H1 (cell line): ENCODE results near the gene EPS8L1. TPM values are rescaled to one million over a fixed set of nuclear protein-coding genes. Genes with fewer than 3 reads are reported as not detected.

Experiments
- CTCF ChIA-PET: fragments of 300-600 bp; sonication (Branson Sonifier 250); formaldehyde crosslinking; loops from one replicate; lab custom pipeline; 2021; ENCODE audit not compliant: partially characterized antibody; lab: Charles Lee
- POLR2A ChIA-PET: fragments of 300-600 bp; sonication (Branson Sonifier 250); formaldehyde crosslinking; loops from one replicate; lab custom pipeline; 2021; ENCODE audit warnings: inconsistent platforms; ENCODE audit not compliant: partially characterized antibody; lab: Charles Lee
- DNase-seq, 2 experiments: peaks; one replicate each; pipeline versions ENCODE4 v3.0.0 to v3.0.0-alpha.2; 2010 to 2022; ENCODE audit warnings: low spot score in 2 of 2, low read depth in 1 of 2, mixed read lengths in 1 of 2
- FAIRE-seq: peaks from 2 replicates; lab custom pipeline; 2011; peaks lifted over from hg19 to GRCh38; lab: Jason Lieb, UNC
- H2AFZ ChIP-seq: 2 replicates; pipeline ENCODE4 v1.8.1; 2012; ENCODE audit warnings: low read length, inconsistent platforms
- H2AK5ac ChIP-seq: 2 replicates; pipeline ENCODE4 v1.6.1; 2013; ENCODE audit warnings: low read depth, low read length
- H2BK120ac ChIP-seq: replicated peaks from 2 replicates; pipeline ENCODE3; 2013; ENCODE audit warnings: low read depth, low read length, inconsistent platforms
- H2BK12ac ChIP-seq: 2 replicates; pipeline ENCODE4 v1.6.1; 2013; ENCODE audit warnings: low read depth, low read length
- H2BK15ac ChIP-seq: 2 replicates; pipeline ENCODE4 v1.6.1; 2013; ENCODE audit warnings: low read length
- H2BK20ac ChIP-seq: 2 replicates; pipeline ENCODE4 v1.6.1; 2013; ENCODE audit warnings: low read length
- H2BK5ac ChIP-seq: 2 replicates; pipeline ENCODE4 v1.6.1; 2013; ENCODE audit warnings: low read depth, low read length
- H3K14ac ChIP-seq: 2 replicates; pipeline ENCODE4 v1.6.1; 2013; ENCODE audit warnings: inconsistent platforms; ENCODE audit not compliant: insufficient read length
- H3K18ac ChIP-seq: 2 replicates; pipeline ENCODE4 v1.6.1; 2013; ENCODE audit warnings: low read length; ENCODE audit errors: extremely low read depth
- H3K23ac ChIP-seq: 2 replicates; pipeline ENCODE4 v1.6.1; 2013; ENCODE audit warnings: inconsistent platforms; ENCODE audit not compliant: insufficient read length
- H3K23me2 ChIP-seq: 2 replicates; pipeline ENCODE4 v1.6.1; 2013; ENCODE audit warnings: low read depth, low read length
- H3K27ac ChIP-seq: 2 replicates; pipeline ENCODE4 v1.6.1; 2011; ENCODE audit warnings: low read depth, low read length, inconsistent platforms
- H3K27me3 ChIP-seq, 4 experiments: replicated peaks in 1 of 4; 1 replicate in 1 of 4; 2 replicates in 3 of 4; pipeline versions ENCODE4 v1.6.1 to v1.8.1; 2011 to 2013; ENCODE audit warnings: low read length in 3 of 4, mild to moderate bottlenecking in 3 of 4, inconsistent platforms in 2 of 4, mixed read lengths in 2 of 4, moderate library complexity in 1 of 4; ENCODE audit not compliant: control insufficient read depth in 3 of 4, insufficient read depth in 3 of 4; ENCODE audit errors: extremely low read depth in 1 of 4
- H3K36me3 ChIP-seq, 4 experiments: 2 replicates each; pipeline versions ENCODE4 v1.6.1 to v1.8.1; 2011 to 2013; ENCODE audit warnings: mild to moderate bottlenecking in 4 of 4, low read length in 3 of 4, moderate library complexity in 2 of 4, control low read depth in 1 of 4, inconsistent platforms in 1 of 4; ENCODE audit not compliant: insufficient read depth in 4 of 4, control insufficient read depth in 2 of 4
- H3K4ac ChIP-seq: replicated peaks from 2 replicates; pipeline ENCODE3; 2013; ENCODE audit warnings: low read length, low read depth, mixed read lengths, inconsistent platforms; ENCODE audit not compliant: insufficient read length
- H3K4me1 ChIP-seq, 4 experiments: replicated peaks in 1 of 4; 1 replicate in 1 of 4; 2 replicates in 3 of 4; pipeline versions ENCODE4 v1.6.1 to v1.8.1; 2011 to 2013; ENCODE audit warnings: low read length in 3 of 4, inconsistent platforms in 2 of 4, mixed read lengths in 1 of 4; ENCODE audit not compliant: insufficient read depth in 4 of 4, control insufficient read depth in 3 of 4
- H3K4me2 ChIP-seq, 2 experiments: 2 replicates each; pipeline versions ENCODE4 v1.6.1 to v1.8.1; 2011 to 2013; ENCODE audit warnings: low read depth in 2 of 2, low read length in 2 of 2, control low read depth in 1 of 2, inconsistent platforms in 1 of 2, mild to moderate bottlenecking in 1 of 2; ENCODE audit not compliant: insufficient read depth in 1 of 2
- H3K4me3 ChIP-seq, 4 experiments: fragments of 200-600, 300-600 bp in 1 of 4; sonication (generic), shearing (Covaris generic), sonication (Bioruptor Twin) in 1 of 4; 2 replicates each; pipeline versions ENCODE4 v1.5.1 to v1.8.1; 2011 to 2016; ENCODE audit warnings: low read length in 4 of 4, low read depth in 3 of 4, control low read depth in 2 of 4, inconsistent platforms in 2 of 4, mild to moderate bottlenecking in 2 of 4, mixed read lengths in 1 of 4, moderate library complexity in 1 of 4; ENCODE audit not compliant: insufficient read depth in 2 of 4; ENCODE audit errors: extremely low read depth in 1 of 4
- H3K56ac ChIP-seq: replicated peaks from 2 replicates; pipeline ENCODE3; 2013; ENCODE audit warnings: low read depth, mild to moderate bottlenecking, mixed read lengths, low read length, inconsistent platforms; ENCODE audit not compliant: insufficient read length
- H3K79me1 ChIP-seq: 2 replicates; pipeline ENCODE4 v1.6.1; 2013; ENCODE audit warnings: low read depth, low read length, control low read depth
- H3K79me2 ChIP-seq, 2 experiments: 2 replicates each; pipeline versions ENCODE4 v1.6.1 to v1.8.1; 2012 to 2013; ENCODE audit warnings: low read length in 2 of 2, mild to moderate bottlenecking in 2 of 2, inconsistent platforms in 1 of 2; ENCODE audit not compliant: insufficient read depth in 2 of 2, control insufficient read depth in 1 of 2
- H3K9ac ChIP-seq, 4 experiments: replicated peaks in 1 of 4; 1 replicate in 1 of 4; 2 replicates in 3 of 4; pipeline versions ENCODE4 v1.6.1 to v1.8.1; 2011 to 2013; ENCODE audit warnings: low read depth in 3 of 4, low read length in 3 of 4, control low read depth in 2 of 4, mild to moderate bottlenecking in 2 of 4, moderate library complexity in 2 of 4, inconsistent platforms in 1 of 4; ENCODE audit errors: extremely low read depth in 1 of 4
- H3K9me3 ChIP-seq, 2 experiments: 2 replicates each; pipeline versions ENCODE4 v1.6.1 to v1.8.1; 2012 to 2013; ENCODE audit warnings: mild to moderate bottlenecking in 2 of 2, moderate library complexity in 2 of 2, control low read depth in 1 of 2, inconsistent platforms in 1 of 2, low read depth in 1 of 2, low read length in 1 of 2, mixed read lengths in 1 of 2; ENCODE audit not compliant: insufficient read depth in 2 of 2
- H4K20me1 ChIP-seq, 2 experiments: replicated peaks in 1 of 2; 2 replicates each; pipeline versions ENCODE3 to v1.8.1; 2011 to 2013; ENCODE audit warnings: inconsistent platforms in 2 of 2, low read length in 2 of 2, mild to moderate bottlenecking in 1 of 2; ENCODE audit not compliant: insufficient read depth in 2 of 2, control insufficient read depth in 1 of 2
- H4K5ac ChIP-seq: 2 replicates; pipeline ENCODE4 v1.6.1; 2013; ENCODE audit warnings: low read length, low read depth, mixed read lengths, inconsistent platforms; ENCODE audit not compliant: insufficient read length
- H4K8ac ChIP-seq: 2 replicates; pipeline ENCODE4 v1.8.0; 2013; ENCODE audit warnings: mild to moderate bottlenecking, moderate library complexity, low read length, inconsistent platforms; ENCODE audit not compliant: insufficient read depth; ENCODE audit errors: extremely low read depth
- H4K91ac ChIP-seq: replicated peaks from 2 replicates; pipeline ENCODE3; 2013; ENCODE audit warnings: low read length, mixed read lengths, inconsistent platforms; ENCODE audit not compliant: insufficient read length
- FOSL1 ChIP-seq: IDR thresholded peaks from 2 replicates; pipeline ENCODE4 v1.6.1; 2011; ENCODE audit warnings: mild to moderate bottlenecking, low read depth, low read length, moderate library complexity; ENCODE audit not compliant: insufficient read depth
- GTF2F1 ChIP-seq: IDR thresholded peaks from 2 replicates; pipeline ENCODE4 v1.6.1; 2012; ENCODE audit warnings: low read depth, low read length, improper control_type of control experiment, borderline replicate concordance
- KDM1A ChIP-seq: fragments of 200-600, 300-600 bp; sonication (generic); IDR thresholded peaks from 2 replicates; pipeline ENCODE4 v1.7.1; 2016; ENCODE audit warnings: mild to moderate bottlenecking, low read length, borderline replicate concordance
- PHF8 ChIP-seq: fragments of 200-600 bp; sonication (generic); conservative IDR thresholded peaks from 2 replicates; pipeline ENCODE4 v1.7.1; 2012; ENCODE audit warnings: low read depth, mild to moderate bottlenecking, inconsistent platforms, low read length, moderate library complexity
- POLR2AphosphoS5 ChIP-seq: IDR thresholded peaks from 2 replicates; pipeline ENCODE4 v1.6.1; 2011; ENCODE audit warnings: low read depth, low read length
- RFX5 ChIP-seq: IDR thresholded peaks from 2 replicates; pipeline ENCODE4 v1.6.1; 2011; ENCODE audit warnings: low read depth, low read length, improper control_type of control experiment, borderline replicate concordance
- SIN3A ChIP-seq, 2 experiments: IDR thresholded peaks in 1 of 2; conservative IDR thresholded peaks in 1 of 2; 2 replicates each; pipeline ENCODE4 v1.6.1; 2011 to 2012; ENCODE audit warnings: low read length in 2 of 2, improper control_type of control experiment in 1 of 2, low read depth in 1 of 2, mild to moderate bottlenecking in 1 of 2
- SP2 ChIP-seq: IDR thresholded peaks from 2 replicates; pipeline ENCODE4 v1.6.1; 2012; ENCODE audit warnings: mild to moderate bottlenecking, low read length, inconsistent platforms
- SUZ12 ChIP-seq: fragments of 200-600 bp; sonication (generic); IDR thresholded peaks from 2 replicates; pipeline ENCODE4 v1.6.1; 2012; ENCODE audit warnings: mild to moderate bottlenecking, inconsistent platforms, low read length, moderate library complexity, mixed read lengths
- TAF1 ChIP-seq: IDR thresholded peaks from 2 replicates; pipeline ENCODE4 v1.6.1; 2011; ENCODE audit warnings: mild to moderate bottlenecking, low read depth, low read length
- ZNF274 ChIP-seq: IDR thresholded peaks from 2 replicates; pipeline ENCODE4 v1.7.0; 2012; ENCODE audit warnings: low read length, borderline replicate concordance; ENCODE audit errors: extremely low read depth
- WGBS, 2 experiments: shearing (Covaris generic) in 1 of 2; methylation state at CpG; one replicate each; pipeline versions ENCODE4 v1.1.6 to v1.1.7; 2013 to 2015; ENCODE audit warnings: low lambda C conversion rate in 2 of 2, mixed read lengths in 2 of 2, inconsistent platforms in 1 of 2, low coverage in 1 of 2, missing lambda C conversion rate in 1 of 2; ENCODE audit not compliant: insufficient replicate concordance in 2 of 2, insufficient coverage in 1 of 2, insufficient read length in 1 of 2; ENCODE audit errors: extremely low coverage in 1 of 2, missing lambda C conversion rate in 1 of 2; 5-methylcytosine and 5-hydroxymethylcytosine counted together
- polyA plus RNA-seq, 7 experiments: library from polyadenylated mRNA; depleted of rRNA in 3 of 7; stranded (reverse) in 5 of 7; unstranded in 2 of 7; fragments of >200 nt in 5 of 7; fragments of 200-250 nt in 2 of 7; gene quantifications; 1 replicate in 5 of 7; 2 replicates in 1 of 7; 4 replicates in 1 of 7; pipeline versions ENCODE4 v1.2.1 to v1.2.3, GENCODE V29; 2011 to 2013; ENCODE audit warnings: missing spikeins in 2 of 7, mixed read lengths in 2 of 7
- total RNA-seq: library from RNA; stranded (reverse); fragmentation: NEBNext Ultra II Directional; extraction: Animal tissue kit (Norgen Biotek cat#: 25700); gene quantifications from 2 replicates; pipeline ENCODE4 v1.2.1, GENCODE V29; 2021
- TF ChIP-seq, protein P1 (sequence below): IDR thresholded peaks from 2 replicates; pipeline ENCODE4 v1.6.1; 2012; ENCODE audit warnings: inconsistent platforms

The EPS8L1 gene
- total and polyA plus RNA-seq, 2 of the 8 experiments (the other 6 are each of a cell fraction or from before 2014, with no cell fraction given), result 19.8 to 30.2 TPM

DNA sequence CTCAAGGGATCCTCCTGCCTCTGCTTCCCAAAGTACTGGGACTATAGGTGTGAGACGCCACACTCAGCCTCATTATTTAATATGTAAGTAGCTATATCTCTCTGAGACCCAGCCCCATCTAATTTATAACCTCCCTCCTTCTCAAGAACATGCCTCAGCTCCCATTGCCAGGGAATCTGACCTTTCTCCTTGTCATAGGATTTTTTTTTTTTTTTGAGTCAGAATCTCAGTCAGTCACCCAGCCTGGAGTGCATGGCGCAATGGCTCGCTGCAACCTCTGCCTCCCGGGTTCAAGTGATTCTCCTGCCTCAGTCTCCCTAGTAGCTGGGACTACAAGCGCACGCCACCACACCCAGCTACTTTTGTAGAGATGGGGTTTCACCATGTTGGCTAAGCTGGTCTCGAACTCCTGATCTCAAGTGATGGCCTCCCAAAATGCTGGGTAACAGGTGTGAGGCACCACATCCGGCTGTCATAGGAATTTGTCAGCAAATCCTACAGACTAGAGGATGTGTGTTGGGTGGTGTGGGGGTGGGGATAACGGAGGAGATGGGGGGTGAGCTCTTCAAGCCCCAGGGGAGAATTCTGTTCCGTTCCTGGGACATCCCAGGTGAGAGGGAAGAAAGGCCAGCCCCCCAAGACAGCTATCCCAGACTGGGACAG is 5.1 kb upstream of the EPS8L1 start:
- Histone ChIP-seq H2AK5ac (no peak overlapping the region), H2BK15ac (no peak overlapping the region), H3K27me3 (peaks cover 18 to 73% (median 55%) of the 10 kb centered on the region in 4 experiments), H4K91ac (no peak overlapping the region), H3K4me3 (no peak overlapping the region), H2BK12ac (no peak overlapping the region; the same call in 1 of the 2 replicates), H3K9ac (no peak overlapping the region), H4K5ac (no peak overlapping the region), H3K4ac (no peak overlapping the region), H3K23ac (no peak overlapping the region), H2BK5ac (no peak overlapping the region), H2BK20ac (no peak overlapping the region), H3K79me2 (no peaks in the 10 kb centered on the region), H3K56ac (no peak overlapping the region), H3K27ac (no peak overlapping the region), H3K18ac (no peak overlapping the region), H2BK120ac (no peak overlapping the region), H3K79me1 (no peaks in the 10 kb centered on the region), H4K8ac (no peak overlapping the region), H3K4me2 (no peak overlapping the region; a peak in 1 of 4 replicates), H3K9me3 (no peaks in the 10 kb centered on the region), H3K4me1 (peaks cover 0 to 10% (median 6%) of the 10 kb centered on the region in 4 experiments; a peak in 6 of 7 replicates), H3K14ac (no peak overlapping the region), H3K36me3 (no peaks in the 10 kb centered on the region), H4K20me1 (peaks cover 0 to 5% of the 10 kb centered on the region in 2 experiments), H2AFZ (no peak overlapping the region), H3K23me2 (peaks cover 4% of the 10 kb centered on the region)
- POLR2A ChIA-PET, result interaction anchor here (0.6 to 6.2 kb wide), 8 partner anchors 10 to 189 kb away, joined by 3 to 33 read pairs (median 4); no protein-coding TSS in a partner anchor
- FAIRE-seq (no peak), DNase-seq (no peak)
- CTCF ChIA-PET, result interaction anchor here (0.6 to 3.3 kb wide), 5 partner anchors 15 to 189 kb away, joined by 3 to 20 read pairs (median 4); no protein-coding TSS in a partner anchor
- 88% methylated on average over 10 of the region's 10 CpGs; no CpG with 5 or more reads in 1 of the 2 experiments for WGBS, 2 experiments
- TF ChIP-seq, protein P1, sequence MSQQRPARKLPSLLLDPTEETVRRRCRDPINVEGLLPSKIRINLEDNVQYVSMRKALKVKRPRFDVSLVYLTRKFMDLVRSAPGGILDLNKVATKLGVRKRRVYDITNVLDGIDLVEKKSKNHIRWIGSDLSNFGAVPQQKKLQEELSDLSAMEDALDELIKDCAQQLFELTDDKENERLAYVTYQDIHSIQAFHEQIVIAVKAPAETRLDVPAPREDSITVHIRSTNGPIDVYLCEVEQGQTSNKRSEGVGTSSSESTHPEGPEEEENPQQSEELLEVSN, result no peak
- no peak for TF ChIP-seq TAF1
- no peak for TF ChIP-seq SIN3A (conservative IDR thresholded peaks at IDR 0.05 in 1 of 2, IDR thresholded peaks at IDR 0.05 in 1 of 2; ENCODE audit: low read depth in 1 of 2, low read length in 2 of 2)
- no peak for TF ChIP-seq POLR2AphosphoS5
- TF ChIP-seq ZNF274, result no peak
- no peak for TF ChIP-seq RFX5
- no peak for TF ChIP-seq GTF2F1
- TF ChIP-seq PHF8, result no peak
- TF ChIP-seq SUZ12, result no peak
- no peak for TF ChIP-seq FOSL1
- no peak for TF ChIP-seq KDM1A
- TF ChIP-seq SP2, result no peak
